DOHH2 (cell line): ENCODE results near the gene SEPTIN8.

ENCODE experiments used
- H3F3A ChIP-seq: fragments of 200-600 bp; sonication (generic), shearing (Covaris generic); 2 replicates; pipeline ENCODE4 v1.6.0; 2016; ENCODE audit warnings: antibody characterized with exemption, mild to moderate bottlenecking; ENCODE audit not compliant: control insufficient read depth, insufficient read depth
- H3K27ac ChIP-seq: fragments of 200-600 bp; sonication (generic); 2 replicates; pipeline ENCODE4 v1.5.1; 2014; ENCODE audit warnings: low read depth, mild to moderate bottlenecking, low read length, moderate library complexity
- H3K27me3 ChIP-seq: fragments of 200-600 bp; sonication (generic); 2 replicates; pipeline ENCODE4 v1.6.1; 2014; ENCODE audit warnings: mild to moderate bottlenecking, low read length, mixed read lengths; ENCODE audit not compliant: control insufficient read depth
- H3K36me3 ChIP-seq: fragments of 200-600 bp; sonication (generic); 2 replicates; pipeline ENCODE4 v1.6.1; 2014; ENCODE audit warnings: mild to moderate bottlenecking, low read length, moderate library complexity, mixed read lengths; ENCODE audit not compliant: control insufficient read depth
- H3K4me1 ChIP-seq: fragments of 200-600 bp; sonication (generic); 2 replicates; pipeline ENCODE4 v1.6.1; 2014; ENCODE audit warnings: mild to moderate bottlenecking, low read length, mixed read lengths; ENCODE audit not compliant: control insufficient read depth
- H3K4me2 ChIP-seq: fragments of 200-600 bp; sonication (generic); 2 replicates; pipeline ENCODE4 v1.6.0; 2014; ENCODE audit warnings: mild to moderate bottlenecking, low read length, moderate library complexity
- H3K4me3 ChIP-seq: fragments of 200-600 bp; sonication (generic); 2 replicates; pipeline ENCODE4 v1.5.1; 2014; ENCODE audit warnings: mild to moderate bottlenecking, low read length, mixed read lengths
- H3K79me2 ChIP-seq: fragments of 200-600 bp; sonication (generic); 2 replicates; pipeline ENCODE4 v1.6.1; 2014; ENCODE audit warnings: mild to moderate bottlenecking, low read length, mixed read lengths; ENCODE audit not compliant: control insufficient read depth
- H3K9me2 ChIP-seq: fragments of 200-600 bp; sonication (generic); replicated peaks from 2 replicates; pipeline ENCODE4 v1.6.1; 2014; ENCODE audit warnings: mild to moderate bottlenecking, low read length, mixed read lengths; ENCODE audit not compliant: control insufficient read depth
- H3K9me3 ChIP-seq: fragments of 200-600 bp; sonication (generic); 2 replicates; pipeline ENCODE4 v1.6.1; 2014; ENCODE audit warnings: antibody characterized with exemption, low read length, mixed read lengths; ENCODE audit not compliant: control insufficient read depth, insufficient read depth
- H4K20me1 ChIP-seq: fragments of 200-600 bp; sonication (generic); 2 replicates; pipeline ENCODE4 v1.6.0; 2014; ENCODE audit warnings: low read depth, mild to moderate bottlenecking, antibody characterized with exemption, low read length, moderate library complexity; ENCODE audit not compliant: control insufficient read depth, insufficient read depth
- CTCF ChIP-seq: fragments of 200-600 bp; sonication (generic); IDR thresholded peaks from one replicate; pipeline ENCODE4 v1.5.1; 2014; ENCODE audit warnings: antibody characterized with exemption, mild to moderate bottlenecking, low read depth, low read length; ENCODE audit not compliant: poor library complexity, severe bottlenecking
- EZH2phosphoT487 ChIP-seq: fragments of 200-600 bp; sonication (generic); IDR thresholded peaks from 2 replicates; pipeline ENCODE4 v1.6.1; 2017; ENCODE audit warnings: borderline replicate concordance, mild to moderate bottlenecking, antibody characterized with exemption, low read length, moderate library complexity, mixed read lengths

SEPTIN8 gene

GRCh38 chr5:132760049-132760420 lies 17.0 kb downstream of the SEPTIN8 start:
- Histone ChIP-seq H3K36me3 (no peaks in the 10 kb centered on the region), H3K9me3 (no peaks in the 10 kb centered on the region), H3F3A (no peaks in the 10 kb centered on the region), H3K27ac (no peak overlapping the region), H3K4me3 (no peak overlapping the region), H3K4me2 (no peak overlapping the region), H4K20me1 (no peaks in the 10 kb centered on the region), H3K79me2 (no peaks in the 10 kb centered on the region), H3K9me2 (no peaks in the 10 kb centered on the region), H3K4me1 (no peaks in the 10 kb centered on the region), H3K27me3 (no peaks in the 10 kb centered on the region)
- TF ChIP-seq EZH2phosphoT487 = no peak
- no peak for TF ChIP-seq CTCF

- Histone ChIP-seq H3K9me2 (no peaks in the 10 kb centered on the region), H3K4me3 (no peak overlapping the region), H3K4me2 (no peak overlapping the region), H3F3A (no peaks in the 10 kb centered on the region), H3K27ac (no peak overlapping the region), H3K27me3 (no peaks in the 10 kb centered on the region), H4K20me1 (no peaks in the 10 kb centered on the region), H3K4me1 (no peaks in the 10 kb centered on the region), H3K79me2 (no peaks in the 10 kb centered on the region), H3K9me3 (no peaks in the 10 kb centered on the region), H3K36me3 (no peaks in the 10 kb centered on the region)
- TF ChIP-seq CTCF (no peak), EZH2phosphoT487 (no peak)
Observed at GRCh38 chr5:132759114-132760048, 17.7 kb downstream of the SEPTIN8 start.

GRCh38 chr5:132758451-132758850 lies 18.6 kb downstream of the SEPTIN8 start:
- no peak for TF ChIP-seq CTCF
- no peak for TF ChIP-seq EZH2phosphoT487
- H3K4me2 ChIP-seq = no peak overlapping the region

More at GRCh38 chr5:132758451-132758850, 18.6 kb downstream of the SEPTIN8 start:
- H3K79me2 ChIP-seq = no peaks in the 10 kb centered on the region
- no peaks in the 10 kb centered on the region for H4K20me1 ChIP-seq
- H3K27ac ChIP-seq = no peak overlapping the region
- no peaks in the 10 kb centered on the region for H3F3A ChIP-seq
- no peaks in the 10 kb centered on the region for H3K9me3 ChIP-seq
- H3K36me3 ChIP-seq = no peaks in the 10 kb centered on the region
- no peaks in the 10 kb centered on the region for H3K9me2 ChIP-seq
- no peaks in the 10 kb centered on the region for H3K4me1 ChIP-seq
- H3K4me3 ChIP-seq = no peak overlapping the region
- H3K27me3 ChIP-seq = 0 out of 2 replicates have a peak, but pooled peaks cover 4% of the 10 kb centered on the region
